GM12878 (cell line): ENCODE data around the gene EGF. TPM values are rescaled to one million over a fixed set of nuclear protein-coding genes. Genes with fewer than 3 reads are reported as not detected.
"Not testable (repeated sequence)": the region's sequence is repeated elsewhere in the genome, so short reads cannot be mapped to it uniquely, and the experiment has no call there.

ENCODE experiments used
- ATAC-seq: fragments of 200-7000 bp; cut with Tn5 transposase; 3 replicates; pipeline ENCODE4 v1.9.1; 2020; ENCODE audit warnings: mild to moderate bottlenecking, moderate library complexity
- BruUV-seq: library from RNA; stranded (reverse); fragments of 400-500 nt; replicated peaks from 2 replicates; lab custom pipeline; 2021; lab: Mats Ljungman, UMichigan
- CTCF ChIA-PET: fragments of 300-600 bp; sonication (Branson Sonifier 250); formaldehyde crosslinking; extraction: SDS; loops from one replicate; lab custom pipeline; 2021; ENCODE audit warnings: inconsistent platforms; lab: Yijun Ruan, JAX
- POLR2A ChIA-PET: fragments of 350-600 bp; formaldehyde crosslinking; extraction: SDS; loops from one replicate; lab custom pipeline; 2021; ENCODE audit warnings: inconsistent platforms; lab: Charles Lee
- RAD21 ChIA-PET: fragments of 300-600 bp; sonication (Branson Sonifier 250); formaldehyde crosslinking; loops from one replicate; lab custom pipeline; 2023; ENCODE audit warnings: antibody characterized with exemption; ENCODE audit not compliant: unreplicated experiment; lab: Charles Lee
- SMC1A ChIA-PET: fragments of 300-600 bp; sonication (Branson Sonifier 250); formaldehyde crosslinking; loops from one replicate; lab custom pipeline; 2023; ENCODE audit not compliant: unreplicated experiment, uncharacterized antibody; lab: Charles Lee
- DNase-seq: peaks from one replicate; pipeline ENCODE4 v3.0.0-alpha.2; 2011; ENCODE audit warnings: low read depth, low spot score
- FAIRE-seq: peaks from 3 replicates; lab custom pipeline; 2011; peaks lifted over from hg19 to GRCh38; lab: Jason Lieb, UNC
- H2AFZ ChIP-seq: 2 replicates; pipeline ENCODE4 v1.6.0; 2011; ENCODE audit warnings: low read depth, low read length, control low read depth; ENCODE audit not compliant: control insufficient read depth
- H3K27ac ChIP-seq: 2 replicates; pipeline ENCODE4 v1.5.1; 2011; ENCODE audit warnings: control low read depth; ENCODE audit not compliant: control insufficient read depth, insufficient read depth
- H3K27me3 ChIP-seq, 2 experiments: replicated peaks in 1 of 2; 2 replicates each; pipeline versions ENCODE4 v1.6.0 to v1.6.1; 2011; ENCODE audit warnings: low read length in 1 of 2; ENCODE audit not compliant: control insufficient read depth in 2 of 2, insufficient read depth in 2 of 2
- H3K36me3 ChIP-seq, 2 experiments: 2 replicates each; pipeline ENCODE4 v1.5.1; 2011; ENCODE audit warnings: low read length in 1 of 2; ENCODE audit not compliant: control insufficient read depth in 2 of 2, insufficient read depth in 2 of 2
- H3K4me1 ChIP-seq: 2 replicates; pipeline ENCODE4 v1.6.1; 2011; ENCODE audit warnings: mild to moderate bottlenecking, low read length, moderate library complexity, mixed read lengths; ENCODE audit not compliant: control insufficient read depth, insufficient read depth
- H3K4me2 ChIP-seq: 2 replicates; pipeline ENCODE4 v1.6.0; 2011; ENCODE audit warnings: control low read depth; ENCODE audit not compliant: control insufficient read depth, insufficient read depth
- H3K4me3 ChIP-seq: fragments of 200-600 bp; sonication (generic); 2 replicates; pipeline ENCODE4 v1.5.1; 2016
- H3K79me2 ChIP-seq: 2 replicates; pipeline ENCODE4 v1.6.0; 2011; ENCODE audit warnings: low read length; ENCODE audit not compliant: control insufficient read depth, insufficient read depth
- H3K9ac ChIP-seq: 2 replicates; pipeline ENCODE4 v1.8.0; 2011; ENCODE audit warnings: low read length, control low read depth, mixed read lengths; ENCODE audit not compliant: control insufficient read depth, insufficient read depth
- H3K9me3 ChIP-seq: replicated peaks from 3 replicates; pipeline ENCODE4 v1.5.1; 2011; ENCODE audit warnings: mild to moderate bottlenecking, low read length; ENCODE audit not compliant: control insufficient read depth, insufficient read depth
- H4K20me1 ChIP-seq: 2 replicates; pipeline ENCODE4 v1.6.0; 2011; ENCODE audit not compliant: control insufficient read depth, insufficient read depth
- CBX3 ChIP-seq: fragments of 200-600 bp; sonication (generic); IDR thresholded peaks from 2 replicates; pipeline ENCODE4 v1.6.1; 2016; ENCODE audit warnings: low read depth, borderline replicate concordance
- CHD2 ChIP-seq: IDR thresholded peaks from 2 replicates; pipeline ENCODE4 v1.6.1; 2011; ENCODE audit warnings: low read depth, low read length, improper control_type of control experiment, borderline replicate concordance
- CHD4 ChIP-seq: fragments of 200-600 bp; sonication (generic); IDR thresholded peaks from 2 replicates; pipeline ENCODE4 v1.6.1; 2016; ENCODE audit warnings: mild to moderate bottlenecking
- EP300 ChIP-seq, 2 experiments: fragments of 150-350 bp in 1 of 2; IDR thresholded peaks; 2 replicates each; pipeline ENCODE4 v1.6.1; 2011 to 2012; ENCODE audit warnings: low read depth in 2 of 2, low read length in 2 of 2, borderline replicate concordance in 1 of 2, improper control_type of control experiment in 1 of 2, inconsistent platforms in 1 of 2; ENCODE audit not compliant: control insufficient read depth in 1 of 2
- NFXL1 ChIP-seq: fragments of 450-650 bp; IDR thresholded peaks from 2 replicates; pipeline ENCODE4 v1.6.1; 2017; ENCODE audit warnings: antibody characterized with exemption, mild to moderate bottlenecking, borderline replicate concordance
- SREBF2 ChIP-seq: IDR thresholded peaks from 2 replicates; pipeline ENCODE4 v1.6.1; 2012; ENCODE audit warnings: mild to moderate bottlenecking, low read length
- TAF1 ChIP-seq: IDR thresholded peaks from 2 replicates; pipeline ENCODE4 v1.6.1; 2011; ENCODE audit warnings: mild to moderate bottlenecking, low read depth, low read length, borderline replicate concordance
- TCF3 ChIP-seq: IDR thresholded peaks from 2 replicates; pipeline ENCODE4 v1.6.1; 2012; ENCODE audit warnings: low read depth, mild to moderate bottlenecking, low read length, borderline replicate concordance; ENCODE audit not compliant: insufficient read depth
- TCF7 ChIP-seq: IDR thresholded peaks from 2 replicates; pipeline ENCODE4 v1.6.1; 2014; ENCODE audit warnings: antibody characterized with exemption, borderline replicate concordance
- WGBS: methylation state at CpG from one replicate; pipeline ENCODE4 v1.1.6; 2016; ENCODE audit warnings: low lambda C conversion rate; ENCODE audit not compliant: insufficient replicate concordance, insufficient coverage; ENCODE audit errors: missing lambda C conversion rate; 5-methylcytosine and 5-hydroxymethylcytosine counted together
- in situ Hi-C: fragments of 300-500 bp; cut with MboI; formaldehyde crosslinking; loops from 9 replicates; pipeline ENCODE4 v1.14.3; 2018; ENCODE audit warnings: mixed read lengths
- intact Hi-C: fragments of 100-400 bp; cut with micrococcal nuclease; formaldehyde crosslinking; loops from one replicate; pipeline ENCODE4 v1.14.2; 2022; ENCODE audit not compliant: unreplicated experiment
- polyA plus RNA-seq, 11 experiments: library from polyadenylated mRNA; depleted of rRNA in 4 of 11; unstranded in 6 of 11; stranded (reverse) in 5 of 11; fragments of >200 nt; fragmentation: Nextera tagmentation in 4 of 11; fragmentation: Illumina TruSeq in 1 of 11; extraction: Ambion mirVana in 4 of 11; extraction: Trizol in 1 of 11; gene quantifications; 1 replicate in 1 of 11; 2 replicates in 10 of 11; pipeline versions ENCODE4 v1.2.1 to v1.2.3, GENCODE V29; 2011 to 2016; ENCODE audit warnings: inconsistent platforms in 2 of 11, missing spikeins in 2 of 11, low read depth in 1 of 11
- total RNA-seq, 4 experiments: library from RNA; depleted of rRNA in 3 of 4; stranded (reverse); fragments of >200 nt in 3 of 4; fragmentation: Illumina TruSeq in 1 of 4; extraction: Trizol in 1 of 4; gene quantifications; 2 replicates each; pipeline versions ENCODE4 v1.2.1 to v1.2.3, GENCODE V29; 2013 to 2021
- TF ChIP-seq, protein P1 (sequence below): IDR thresholded peaks from 2 replicates; pipeline ENCODE4 v1.6.1; 2012; ENCODE audit warnings: low read length, inconsistent platforms
- TF ChIP-seq, protein P2 (sequence below): fragments of 450-650 bp; IDR thresholded peaks from 2 replicates; pipeline ENCODE4 v1.6.1; 2017; ENCODE audit warnings: mild to moderate bottlenecking, moderate library complexity
- TF ChIP-seq, protein P3 (sequence below): fragments of 450-650 bp; IDR thresholded peaks from 2 replicates; pipeline ENCODE4 v1.6.1; 2016; ENCODE audit warnings: mild to moderate bottlenecking
- TF ChIP-seq, protein P4 (sequence below): fragments of 150-350 bp; IDR thresholded peaks from 2 replicates; pipeline ENCODE4 v1.6.1; 2016; ENCODE audit warnings: low read depth, low read length

Gene EGF
- total and polyA plus RNA-seq, 10 of the 15 experiments (the other 5 are each of a cell fraction or from before 2014, with no cell fraction given): 0.02 to 0.90 (median 0.19) TPM; not detected in 4

DNA sequence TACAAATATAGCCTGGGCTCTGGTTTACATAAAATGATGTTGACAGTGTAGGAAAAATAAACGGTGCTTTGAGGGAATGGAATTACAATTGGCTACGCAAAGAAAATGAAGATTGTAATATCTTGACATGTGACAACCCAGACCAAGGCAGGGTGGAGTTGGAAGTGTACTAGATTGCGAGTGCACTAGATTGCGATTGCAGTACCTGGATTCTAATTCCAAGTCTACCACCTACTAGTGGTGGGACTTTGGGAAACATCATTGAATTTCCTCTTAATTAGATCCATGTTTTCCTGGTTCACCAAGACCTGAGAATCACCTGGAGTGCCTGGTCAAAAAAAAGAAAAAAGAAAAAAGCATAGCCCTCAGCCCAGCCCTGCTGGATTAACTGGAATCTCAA, 18.6 kb downstream of the EGF start (continued):
- TF ChIP-seq EP300 (IDR thresholded peaks at IDR 0.05; ENCODE audit: borderline replicate concordance in 1 of 2, control insufficient read depth in 1 of 2, low read depth in 2 of 2, low read length in 2 of 2): no peak
- no peak for TF ChIP-seq TAF1
- TF ChIP-seq CBX3: no peak
- TF ChIP-seq CHD4: no peak
- TF ChIP-seq NFXL1: no peak
- TF ChIP-seq, protein P1, sequence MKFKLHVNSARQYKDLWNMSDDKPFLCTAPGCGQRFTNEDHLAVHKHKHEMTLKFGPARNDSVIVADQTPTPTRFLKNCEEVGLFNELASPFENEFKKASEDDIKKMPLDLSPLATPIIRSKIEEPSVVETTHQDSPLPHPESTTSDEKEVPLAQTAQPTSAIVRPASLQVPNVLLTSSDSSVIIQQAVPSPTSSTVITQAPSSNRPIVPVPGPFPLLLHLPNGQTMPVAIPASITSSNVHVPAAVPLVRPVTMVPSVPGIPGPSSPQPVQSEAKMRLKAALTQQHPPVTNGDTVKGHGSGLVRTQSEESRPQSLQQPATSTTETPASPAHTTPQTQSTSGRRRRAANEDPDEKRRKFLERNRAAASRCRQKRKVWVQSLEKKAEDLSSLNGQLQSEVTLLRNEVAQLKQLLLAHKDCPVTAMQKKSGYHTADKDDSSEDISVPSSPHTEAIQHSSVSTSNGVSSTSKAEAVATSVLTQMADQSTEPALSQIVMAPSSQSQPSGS: no peak
- TF ChIP-seq, protein P2, sequence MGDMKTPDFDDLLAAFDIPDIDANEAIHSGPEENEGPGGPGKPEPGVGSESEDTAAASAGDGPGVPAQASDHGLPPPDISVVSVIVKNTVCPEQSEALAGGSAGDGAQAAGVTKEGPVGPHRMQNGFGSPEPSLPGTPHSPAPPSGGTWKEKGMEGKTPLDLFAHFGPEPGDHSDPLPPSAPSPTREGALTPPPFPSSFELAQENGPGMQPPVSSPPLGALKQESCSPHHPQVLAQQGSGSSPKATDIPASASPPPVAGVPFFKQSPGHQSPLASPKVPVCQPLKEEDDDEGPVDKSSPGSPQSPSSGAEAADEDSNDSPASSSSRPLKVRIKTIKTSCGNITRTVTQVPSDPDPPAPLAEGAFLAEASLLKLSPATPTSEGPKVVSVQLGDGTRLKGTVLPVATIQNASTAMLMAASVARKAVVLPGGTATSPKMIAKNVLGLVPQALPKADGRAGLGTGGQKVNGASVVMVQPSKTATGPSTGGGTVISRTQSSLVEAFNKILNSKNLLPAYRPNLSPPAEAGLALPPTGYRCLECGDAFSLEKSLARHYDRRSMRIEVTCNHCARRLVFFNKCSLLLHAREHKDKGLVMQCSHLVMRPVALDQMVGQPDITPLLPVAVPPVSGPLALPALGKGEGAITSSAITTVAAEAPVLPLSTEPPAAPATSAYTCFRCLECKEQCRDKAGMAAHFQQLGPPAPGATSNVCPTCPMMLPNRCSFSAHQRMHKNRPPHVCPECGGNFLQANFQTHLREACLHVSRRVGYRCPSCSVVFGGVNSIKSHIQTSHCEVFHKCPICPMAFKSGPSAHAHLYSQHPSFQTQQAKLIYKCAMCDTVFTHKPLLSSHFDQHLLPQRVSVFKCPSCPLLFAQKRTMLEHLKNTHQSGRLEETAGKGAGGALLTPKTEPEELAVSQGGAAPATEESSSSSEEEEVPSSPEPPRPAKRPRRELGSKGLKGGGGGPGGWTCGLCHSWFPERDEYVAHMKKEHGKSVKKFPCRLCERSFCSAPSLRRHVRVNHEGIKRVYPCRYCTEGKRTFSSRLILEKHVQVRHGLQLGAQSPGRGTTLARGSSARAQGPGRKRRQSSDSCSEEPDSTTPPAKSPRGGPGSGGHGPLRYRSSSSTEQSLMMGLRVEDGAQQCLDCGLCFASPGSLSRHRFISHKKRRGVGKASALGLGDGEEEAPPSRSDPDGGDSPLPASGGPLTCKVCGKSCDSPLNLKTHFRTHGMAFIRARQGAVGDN: no peak
- TF ChIP-seq SREBF2: no peak
- TF ChIP-seq, protein P3, sequence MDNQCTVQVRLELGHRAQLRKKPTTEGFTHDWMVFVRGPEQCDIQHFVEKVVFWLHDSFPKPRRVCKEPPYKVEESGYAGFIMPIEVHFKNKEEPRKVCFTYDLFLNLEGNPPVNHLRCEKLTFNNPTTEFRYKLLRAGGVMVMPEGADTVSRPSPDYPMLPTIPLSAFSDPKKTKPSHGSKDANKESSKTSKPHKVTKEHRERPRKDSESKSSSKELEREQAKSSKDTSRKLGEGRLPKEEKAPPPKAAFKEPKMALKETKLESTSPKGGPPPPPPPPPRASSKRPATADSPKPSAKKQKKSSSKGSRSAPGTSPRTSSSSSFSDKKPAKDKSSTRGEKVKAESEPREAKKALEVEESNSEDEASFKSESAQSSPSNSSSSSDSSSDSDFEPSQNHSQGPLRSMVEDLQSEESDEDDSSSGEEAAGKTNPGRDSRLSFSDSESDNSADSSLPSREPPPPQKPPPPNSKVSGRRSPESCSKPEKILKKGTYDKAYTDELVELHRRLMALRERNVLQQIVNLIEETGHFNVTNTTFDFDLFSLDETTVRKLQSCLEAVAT: no peak
- no peak for TF ChIP-seq TCF3
- no peak for TF ChIP-seq CHD2
- no peak for TF ChIP-seq TCF7
- TF ChIP-seq, protein P4, sequence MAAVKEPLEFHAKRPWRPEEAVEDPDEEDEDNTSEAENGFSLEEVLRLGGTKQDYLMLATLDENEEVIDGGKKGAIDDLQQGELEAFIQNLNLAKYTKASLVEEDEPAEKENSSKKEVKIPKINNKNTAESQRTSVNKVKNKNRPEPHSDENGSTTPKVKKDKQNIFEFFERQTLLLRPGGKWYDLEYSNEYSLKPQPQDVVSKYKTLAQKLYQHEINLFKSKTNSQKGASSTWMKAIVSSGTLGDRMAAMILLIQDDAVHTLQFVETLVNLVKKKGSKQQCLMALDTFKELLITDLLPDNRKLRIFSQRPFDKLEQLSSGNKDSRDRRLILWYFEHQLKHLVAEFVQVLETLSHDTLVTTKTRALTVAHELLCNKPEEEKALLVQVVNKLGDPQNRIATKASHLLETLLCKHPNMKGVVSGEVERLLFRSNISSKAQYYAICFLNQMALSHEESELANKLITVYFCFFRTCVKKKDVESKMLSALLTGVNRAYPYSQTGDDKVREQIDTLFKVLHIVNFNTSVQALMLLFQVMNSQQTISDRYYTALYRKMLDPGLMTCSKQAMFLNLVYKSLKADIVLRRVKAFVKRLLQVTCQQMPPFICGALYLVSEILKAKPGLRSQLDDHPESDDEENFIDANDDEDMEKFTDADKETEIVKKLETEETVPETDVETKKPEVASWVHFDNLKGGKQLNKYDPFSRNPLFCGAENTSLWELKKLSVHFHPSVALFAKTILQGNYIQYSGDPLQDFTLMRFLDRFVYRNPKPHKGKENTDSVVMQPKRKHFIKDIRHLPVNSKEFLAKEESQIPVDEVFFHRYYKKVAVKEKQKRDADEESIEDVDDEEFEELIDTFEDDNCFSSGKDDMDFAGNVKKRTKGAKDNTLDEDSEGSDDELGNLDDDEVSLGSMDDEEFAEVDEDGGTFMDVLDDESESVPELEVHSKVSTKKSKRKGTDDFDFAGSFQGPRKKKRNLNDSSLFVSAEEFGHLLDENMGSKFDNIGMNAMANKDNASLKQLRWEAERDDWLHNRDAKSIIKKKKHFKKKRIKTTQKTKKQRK: no peak
- TF ChIP-seq, all 136 proteins: peak for 0

DNA sequence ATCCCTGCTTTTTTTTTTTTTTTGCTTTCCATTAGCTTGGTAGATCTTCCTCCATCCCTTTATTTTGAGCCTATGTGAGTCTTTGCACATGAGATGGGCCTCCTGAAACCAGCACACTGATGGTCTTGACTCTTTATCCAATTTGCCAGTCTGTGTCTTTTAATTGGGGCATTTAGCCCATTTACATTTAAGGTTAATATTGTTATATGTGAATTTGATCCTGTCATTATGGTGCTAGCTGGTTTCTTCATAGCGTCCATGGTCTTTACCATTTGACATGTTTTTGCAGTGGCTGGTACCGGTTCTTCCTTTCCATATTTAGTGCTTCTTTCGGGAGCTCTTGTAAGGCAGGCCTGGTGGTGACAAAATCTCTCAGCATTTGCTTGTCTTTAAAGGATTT, 24.7 kb downstream of the EGF start:
- H3K4me3 ChIP-seq, H3K4me1 ChIP-seq, CTCF ChIA-PET, H3K9ac ChIP-seq, H4K20me1 ChIP-seq, H3K9me3 ChIP-seq, in situ Hi-C loops, H3K36me3 ChIP-seq, POLR2A ChIA-PET, H3K27me3 ChIP-seq, ATAC-seq, BruUV-seq, DNase-seq, SMC1A ChIA-PET, intact Hi-C loops, FAIRE-seq, H2AFZ ChIP-seq, H3K4me2 ChIP-seq, H3K27ac ChIP-seq, RAD21 ChIA-PET, H3K79me2 ChIP-seq: not testable (repeated sequence)
- WGBS: 36% methylated on average over 3 of the region's 3 CpGs
